Sigmoid colon (tissue), 7 donors: ENCODE measurements around the gene NEURL1. TPM values are rescaled to one million over a fixed set of nuclear protein-coding genes. Genes with fewer than 3 reads are reported as not detected.

Source experiments
- DNase-seq: peaks from one replicate; pipeline ENCODE4 v3.0.0-alpha.2; 2019
- H3K27ac ChIP-seq, 4 donors: fragments of 200-600 bp; sonication (generic); one replicate each; pipeline ENCODE4 v1.5.1; 2016 to 2019; ENCODE audit warnings: mild to moderate bottlenecking in 1 of 4
- H3K27me3 ChIP-seq, 3 donors: fragments of 200-600 bp; sonication (generic); one replicate each; pipeline ENCODE4 v1.5.1; 2019; ENCODE audit warnings: mild to moderate bottlenecking in 1 of 3
- H3K36me3 ChIP-seq, 4 donors: fragments of 200-600 bp; sonication (generic); one replicate each; pipeline ENCODE4 v1.5.1; 2016 to 2019
- H3K4me1 ChIP-seq, 4 donors: fragments of 200-600 bp; sonication (generic); one replicate each; pipeline ENCODE4 v1.5.1; 2017 to 2019
- H3K4me3 ChIP-seq, 4 donors: fragments of 200-600 bp; sonication (generic); one replicate each; pipeline ENCODE4 v1.5.1; 2017 to 2019; ENCODE audit warnings: mild to moderate bottlenecking in 2 of 4, moderate library complexity in 1 of 4
- H3K9me3 ChIP-seq, 4 donors: fragments of 200-600 bp in 3 of 4; sonication (generic) in 3 of 4; one replicate each; pipeline versions ENCODE4 v1.5.1 to v1.6.1; 2013 to 2019
- EP300 ChIP-seq, 4 donors: sonication (generic); formaldehyde crosslinking; IDR thresholded peaks; one replicate each; pipeline ENCODE4 v1.6.1; 2017; ENCODE audit warnings: antibody characterized with exemption in 4 of 4
- POLR2A ChIP-seq, 2 donors: fragments of 450-650 bp; IDR thresholded peaks; one replicate each; pipeline ENCODE4 v1.6.1; 2016; ENCODE audit warnings: antibody characterized with exemption in 2 of 2, mild to moderate bottlenecking in 2 of 2, moderate library complexity in 2 of 2
- POLR2AphosphoS5 ChIP-seq, 4 donors: sonication (generic); formaldehyde crosslinking; IDR thresholded peaks; one replicate each; pipeline ENCODE4 v1.6.1; 2017; ENCODE audit warnings: antibody characterized with exemption in 4 of 4
- WGBS, 2 donors: extraction: QIAGEN DNeasy Blood & Tissue Kit; methylation state at CpG; one replicate each; pipeline ENCODE4 v1.1.7; 2013; 5-methylcytosine and 5-hydroxymethylcytosine counted together
- intact Hi-C: fragments of 100-400 bp; cut with DNase I; formaldehyde crosslinking; loops from one replicate; pipeline ENCODE4 v1.15.1; 2023
- polyA plus RNA-seq, 3 donors: library from polyadenylated mRNA; stranded (reverse); fragments of 200-250 nt; gene quantifications; one replicate each; pipeline ENCODE4 v1.2.3, GENCODE V29; 2013
- total RNA-seq, 4 donors: library from RNA; depleted of rRNA; stranded (reverse); fragments of >200 nt; gene quantifications; one replicate each; pipeline ENCODE4 v1.1.0, GENCODE V29; 2016
- TF ChIP-seq, protein P1 (sequence below), 4 experiments: fragments of 450-650 bp in 3 of 4; fragments of 200-600 bp in 1 of 4; IDR thresholded peaks; one replicate each; pipeline ENCODE4 v1.5.1; 2016 to 2019; ENCODE audit warnings: antibody characterized with exemption in 4 of 4, mild to moderate bottlenecking in 3 of 4, moderate library complexity in 2 of 4
- donor health status: healthy with polysubstance abuse.
- donor health status: Bipolar disorder and iron deficiency.
- donor health status: healthy.

NEURL1 gene
- total and polyA plus RNA-seq, 7 donors: 0.41 to 54.1 (median 15.3) TPM; not detected in 1

- TF ChIP-seq POLR2A (IDR thresholded peaks at IDR 0.05): no peak
- no peak for TF ChIP-seq POLR2AphosphoS5 (IDR thresholded peaks at IDR 0.05)
- TF ChIP-seq EP300 (IDR thresholded peaks at IDR 0.05): no peak
- TF ChIP-seq, protein P1, sequence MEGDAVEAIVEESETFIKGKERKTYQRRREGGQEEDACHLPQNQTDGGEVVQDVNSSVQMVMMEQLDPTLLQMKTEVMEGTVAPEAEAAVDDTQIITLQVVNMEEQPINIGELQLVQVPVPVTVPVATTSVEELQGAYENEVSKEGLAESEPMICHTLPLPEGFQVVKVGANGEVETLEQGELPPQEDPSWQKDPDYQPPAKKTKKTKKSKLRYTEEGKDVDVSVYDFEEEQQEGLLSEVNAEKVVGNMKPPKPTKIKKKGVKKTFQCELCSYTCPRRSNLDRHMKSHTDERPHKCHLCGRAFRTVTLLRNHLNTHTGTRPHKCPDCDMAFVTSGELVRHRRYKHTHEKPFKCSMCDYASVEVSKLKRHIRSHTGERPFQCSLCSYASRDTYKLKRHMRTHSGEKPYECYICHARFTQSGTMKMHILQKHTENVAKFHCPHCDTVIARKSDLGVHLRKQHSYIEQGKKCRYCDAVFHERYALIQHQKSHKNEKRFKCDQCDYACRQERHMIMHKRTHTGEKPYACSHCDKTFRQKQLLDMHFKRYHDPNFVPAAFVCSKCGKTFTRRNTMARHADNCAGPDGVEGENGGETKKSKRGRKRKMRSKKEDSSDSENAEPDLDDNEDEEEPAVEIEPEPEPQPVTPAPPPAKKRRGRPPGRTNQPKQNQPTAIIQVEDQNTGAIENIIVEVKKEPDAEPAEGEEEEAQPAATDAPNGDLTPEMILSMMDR (IDR thresholded peaks at IDR 0.05): no peak
- H3K27me3 ChIP-seq: peaks cover 9 to 47% (median 16%) of the 10 kb centered on the region in 3 donors
- DNase-seq: no peak
- no peak overlapping the region for H3K4me3 ChIP-seq
- intact Hi-C loops: no loop called here
- H3K27ac ChIP-seq: no peak overlapping the region
- H3K4me1 ChIP-seq: peaks cover 0 to 24% (median 22%) of the 10 kb centered on the region in 4 donors
- no peaks in the 10 kb centered on the region for H3K9me3 ChIP-seq
- no peaks in the 10 kb centered on the region for H3K36me3 ChIP-seq
- WGBS, 2 donors: 92 to 93% methylated on average over 8 of the region's 8 CpGs
Observed at GRCh38 chr10:103497161-103497915, 3.8 kb downstream of the NEURL1 start.

DNA sequence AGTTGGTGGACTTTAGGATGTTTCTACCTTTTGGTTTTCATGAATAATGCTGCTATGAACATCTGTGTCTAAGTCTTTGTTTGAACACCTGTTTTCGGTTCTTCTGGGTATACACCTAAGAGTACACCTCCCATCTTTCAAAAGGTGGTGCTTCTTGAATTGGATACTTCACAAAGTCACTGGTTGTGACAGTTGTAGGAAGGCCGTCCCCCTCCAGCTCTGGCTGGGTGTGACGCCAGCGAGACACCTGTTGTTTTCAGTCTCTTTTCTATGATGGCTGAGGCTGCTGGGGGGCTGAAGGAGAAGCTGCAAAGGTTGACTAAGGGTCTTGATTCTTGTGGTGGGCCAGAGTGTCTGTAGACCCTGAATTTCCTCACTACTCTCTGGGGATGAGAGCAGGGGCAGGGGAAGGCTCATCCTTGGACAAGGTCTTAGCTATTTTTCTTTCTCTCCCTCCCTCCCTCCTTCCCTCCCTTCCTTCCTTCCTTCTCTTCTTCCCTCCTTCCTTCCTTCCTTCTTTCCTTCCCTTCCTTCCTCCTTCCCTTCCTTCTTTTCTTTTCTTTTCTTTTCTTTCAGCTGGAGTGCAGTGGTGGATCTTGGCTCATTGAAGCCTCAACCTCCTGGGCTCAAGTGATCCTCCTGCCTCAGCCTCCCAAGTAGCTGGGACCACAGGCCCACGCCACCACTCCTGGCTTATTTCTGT lies 5.6 kb downstream of the NEURL1 start:
- intact Hi-C loops: no loop called here
- 36 to 71% methylated on average over 5 of the region's 5 CpGs for whole genome bisulfite sequencing, 2 donors
- H3K9me3 ChIP-seq: no peaks in the 10 kb centered on the region
- no peak for TF ChIP-seq EP300 (IDR thresholded peaks at IDR 0.05)
- no peak for TF ChIP-seq POLR2A (IDR thresholded peaks at IDR 0.05)
- TF ChIP-seq, protein P1 (IDR thresholded peaks at IDR 0.05): no peak
- no peak for DNase-seq
- no peaks in the 10 kb centered on the region for H3K36me3 ChIP-seq
- peaks cover 6 to 37% (median 9%) of the 10 kb centered on the region in 3 donors for H3K27me3 ChIP-seq
- H3K4me1 ChIP-seq: peaks cover 0 to 6% (median 5%) of the 10 kb centered on the region in 4 donors
- no peak overlapping the region for H3K4me3 ChIP-seq
- H3K27ac ChIP-seq: no peak overlapping the region

DNA sequence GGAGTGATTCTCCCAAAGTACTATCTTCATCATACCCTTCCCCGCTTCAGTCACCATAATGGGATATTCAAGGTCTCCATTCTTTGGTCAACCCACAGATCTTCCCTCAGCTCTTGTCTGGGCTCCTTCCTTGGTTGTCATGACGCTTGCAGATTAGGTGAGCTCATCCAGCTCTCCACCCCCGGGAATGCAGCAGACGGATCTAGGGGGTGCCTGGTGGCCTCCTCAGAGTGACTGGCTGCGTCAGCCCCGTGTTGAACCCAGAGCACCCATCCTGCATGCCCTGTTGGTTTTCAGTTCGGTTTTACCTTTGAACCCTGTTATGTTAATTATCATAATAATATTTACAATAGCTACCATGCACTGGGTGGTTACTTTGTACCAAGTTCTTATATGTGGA lies 6.4 kb downstream of the NEURL1 start:
- peaks cover 1 to 29% (median 3%) of the 10 kb centered on the region in 3 donors for H3K27me3 ChIP-seq
- intact Hi-C loops: no loop called here
- DNase-seq: no peak

GRCh38 chr10:103500481-103500880 lies 7.0 kb downstream of the NEURL1 start:
- peak; percentile 36 for DNase-seq
- Histone ChIP-seq H3K4me1 (no peaks in the 10 kb centered on the region), H3K36me3 (no peaks in the 10 kb centered on the region), H3K27me3 (peaks cover 0 to 23% (median 0%) of the 10 kb centered on the region in 3 donors), H3K4me3 (no peak overlapping the region), H3K9me3 (no peaks in the 10 kb centered on the region), H3K27ac (no peak overlapping the region)
- TF ChIP-seq, protein P1 (IDR thresholded peaks at IDR 0.05): no peak
- TF ChIP-seq EP300 (IDR thresholded peaks at IDR 0.05) (no peak), POLR2AphosphoS5 (IDR thresholded peaks at IDR 0.05) (no peak), POLR2A (IDR thresholded peaks at IDR 0.05) (no peak)
- intact Hi-C loops: no loop called here
- WGBS, 2 donors: 65 to 85% methylated on average over 6 of the region's 6 CpGs

More for the DNA sequence above, 6.4 kb downstream of the NEURL1 start:
- H3K4me3 ChIP-seq: no peak overlapping the region
- no peaks in the 10 kb centered on the region for H3K4me1 ChIP-seq
- H3K36me3 ChIP-seq: no peaks in the 10 kb centered on the region
- H3K27ac ChIP-seq: no peak overlapping the region
- 58 to 75% methylated on average over 7 of the region's 7 CpGs for WGBS, 2 donors
- TF ChIP-seq, protein P1 (IDR thresholded peaks at IDR 0.05): no peak
- no peak for TF ChIP-seq EP300 (IDR thresholded peaks at IDR 0.05)
- no peak for TF ChIP-seq POLR2AphosphoS5 (IDR thresholded peaks at IDR 0.05)
- no peak for TF ChIP-seq POLR2A (IDR thresholded peaks at IDR 0.05)
- H3K9me3 ChIP-seq: no peaks in the 10 kb centered on the region
